GM12865 (cell line): ENCODE data around the gene GSDMA.
"Not testable (repeated sequence)": the region's sequence is repeated elsewhere in the genome, so short reads cannot be mapped to it uniquely, and the experiment has no call there.

Source experiments
- DNase-seq: peaks from one replicate; pipeline ENCODE4 v3.0.0; 2010; ENCODE audit warnings: low read depth
- H3K4me3 ChIP-seq: 2 replicates; pipeline ENCODE4 v1.5.1; 2011; ENCODE audit warnings: mild to moderate bottlenecking, low read depth, low read length, control low read depth
- TF ChIP-seq, protein P1 (sequence below): IDR thresholded peaks from 2 replicates; pipeline ENCODE4 v1.5.1; 2011; ENCODE audit warnings: low read length, control low read depth, low read depth, inconsistent platforms; ENCODE audit not compliant: insufficient read depth; ENCODE audit errors: missing control alignments

Gene GSDMA

GRCh38 chr17:39995438-39995837 is 32.6 kb downstream of the GSDMA start:
- TF ChIP-seq, protein P1, sequence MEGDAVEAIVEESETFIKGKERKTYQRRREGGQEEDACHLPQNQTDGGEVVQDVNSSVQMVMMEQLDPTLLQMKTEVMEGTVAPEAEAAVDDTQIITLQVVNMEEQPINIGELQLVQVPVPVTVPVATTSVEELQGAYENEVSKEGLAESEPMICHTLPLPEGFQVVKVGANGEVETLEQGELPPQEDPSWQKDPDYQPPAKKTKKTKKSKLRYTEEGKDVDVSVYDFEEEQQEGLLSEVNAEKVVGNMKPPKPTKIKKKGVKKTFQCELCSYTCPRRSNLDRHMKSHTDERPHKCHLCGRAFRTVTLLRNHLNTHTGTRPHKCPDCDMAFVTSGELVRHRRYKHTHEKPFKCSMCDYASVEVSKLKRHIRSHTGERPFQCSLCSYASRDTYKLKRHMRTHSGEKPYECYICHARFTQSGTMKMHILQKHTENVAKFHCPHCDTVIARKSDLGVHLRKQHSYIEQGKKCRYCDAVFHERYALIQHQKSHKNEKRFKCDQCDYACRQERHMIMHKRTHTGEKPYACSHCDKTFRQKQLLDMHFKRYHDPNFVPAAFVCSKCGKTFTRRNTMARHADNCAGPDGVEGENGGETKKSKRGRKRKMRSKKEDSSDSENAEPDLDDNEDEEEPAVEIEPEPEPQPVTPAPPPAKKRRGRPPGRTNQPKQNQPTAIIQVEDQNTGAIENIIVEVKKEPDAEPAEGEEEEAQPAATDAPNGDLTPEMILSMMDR: no peak
- DNase-seq: no peak

DNA sequence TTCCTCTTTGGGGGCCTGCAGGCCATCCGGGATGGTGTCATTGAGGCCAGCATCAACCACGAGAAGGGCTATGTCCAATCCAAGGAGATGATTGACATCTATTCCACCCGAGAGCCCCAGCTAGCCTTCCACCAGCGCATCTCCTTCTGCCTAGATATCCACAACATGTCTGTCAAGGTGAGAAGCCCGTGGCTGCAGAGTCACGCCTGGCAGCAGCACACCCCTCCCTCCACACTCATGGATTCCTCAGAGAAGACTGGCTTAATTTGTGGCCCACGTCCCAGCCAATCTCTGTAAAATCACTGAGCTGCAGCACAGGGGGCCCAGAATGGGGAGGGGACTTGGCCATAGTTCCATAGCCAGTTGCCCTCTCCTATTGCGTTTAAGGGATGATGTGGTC is 33.4 kb downstream of the GSDMA start:
- DNase-seq: no peak
- H3K4me3 ChIP-seq: no peak overlapping the region
- TF ChIP-seq, protein P1: no peak

More at GRCh38 chr17:39995438-39995837, 32.6 kb downstream of the GSDMA start:
- no peak overlapping the region for H3K4me3 ChIP-seq

DNA sequence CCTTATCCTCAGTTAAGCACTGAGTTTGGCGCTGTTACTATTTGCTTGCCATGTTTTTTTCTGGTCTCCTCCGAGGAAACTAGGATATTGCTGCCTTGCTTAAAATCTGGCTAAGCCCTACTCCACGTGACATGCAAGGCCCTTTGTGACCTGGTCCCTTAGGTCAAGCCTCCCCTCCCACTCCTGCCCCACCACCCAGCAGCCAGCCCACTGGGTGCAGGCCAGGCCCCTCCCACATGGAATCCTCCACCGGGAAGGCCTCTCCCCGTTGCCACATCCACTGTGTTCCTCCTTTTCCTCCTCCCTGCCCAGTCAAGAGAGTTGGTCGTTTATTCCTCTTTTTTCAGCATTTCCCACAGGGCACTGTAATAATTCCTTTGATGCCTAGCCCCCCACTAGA is 34.0 kb downstream of the GSDMA start:
- no peak overlapping the region for H3K4me3 ChIP-seq
- DNase-seq: no peak
- TF ChIP-seq, protein P1: no peak

DNA sequence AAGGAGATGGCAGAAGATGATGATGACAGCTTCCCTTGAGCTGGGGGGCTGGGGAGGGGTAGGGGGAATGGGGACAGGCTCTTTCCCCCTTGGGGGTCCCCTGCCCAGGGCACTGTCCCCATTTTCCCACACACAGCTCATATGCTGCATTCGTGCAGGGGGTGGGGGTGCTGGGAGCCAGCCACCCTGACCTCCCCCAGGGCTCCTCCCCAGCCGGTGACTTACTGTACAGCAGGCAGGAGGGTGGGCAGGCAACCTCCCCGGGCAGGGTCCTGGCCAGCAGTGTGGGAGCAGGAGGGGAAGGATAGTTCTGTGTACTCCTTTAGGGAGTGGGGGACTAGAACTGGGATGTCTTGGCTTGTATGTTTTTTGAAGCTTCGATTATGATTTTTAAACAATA is 34.7 kb downstream of the GSDMA start:
- H3K4me3 ChIP-seq: no peak overlapping the region
- DNase-seq: no peak
- TF ChIP-seq, protein P1: no peak

- TF ChIP-seq, protein P1: no peak
- no peak for DNase-seq
Observed at GRCh38 chr17:39999067-39999466, 36.3 kb downstream of the GSDMA start.

GRCh38 chr17:40000161-40000560 is 37.4 kb downstream of the GSDMA start:
- TF ChIP-seq, protein P1: no peak
- DNase-seq: no peak
- no peak overlapping the region for H3K4me3 ChIP-seq

More at GRCh38 chr17:39999067-39999466, 36.3 kb downstream of the GSDMA start:
- H3K4me3 ChIP-seq: no peak overlapping the region

DNA sequence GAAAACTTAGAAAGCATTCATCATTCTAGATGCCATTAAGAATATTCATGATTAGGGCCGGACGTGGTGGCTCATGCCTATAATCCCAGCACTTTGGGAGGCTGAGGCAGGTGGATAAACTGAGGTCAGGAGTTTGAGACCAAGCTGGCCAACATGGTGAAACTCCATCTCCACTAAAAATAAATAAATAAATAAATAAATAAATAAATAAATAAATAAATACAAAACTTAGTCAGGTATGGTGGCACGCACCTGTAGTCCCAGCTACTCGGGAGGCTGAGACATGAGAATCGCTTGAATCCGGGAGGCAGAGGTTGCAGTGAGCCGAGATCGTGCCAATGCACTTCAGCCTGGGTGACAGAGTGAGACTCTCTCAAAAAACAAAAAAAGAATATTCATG is 38.5 kb downstream of the GSDMA start:
- DNase-seq, H3K4me3 ChIP-seq: not testable (repeated sequence)
